HG02884 (cell line): Measurements from ENCODE around the gene KCNJ15.
"Not testable (repeated sequence)": the region's sequence is repeated elsewhere in the genome, so short reads cannot be mapped to it uniquely, and the experiment has no call there.

Source experiments
- ATAC-seq: cut with Tn5 transposase; IDR thresholded peaks from one replicate; pipeline ENCODE4 v1.9.1; 2021; ENCODE audit warnings: mild to moderate bottlenecking, moderate library complexity; ENCODE audit not compliant: unreplicated experiment

KCNJ15 gene

DNA sequence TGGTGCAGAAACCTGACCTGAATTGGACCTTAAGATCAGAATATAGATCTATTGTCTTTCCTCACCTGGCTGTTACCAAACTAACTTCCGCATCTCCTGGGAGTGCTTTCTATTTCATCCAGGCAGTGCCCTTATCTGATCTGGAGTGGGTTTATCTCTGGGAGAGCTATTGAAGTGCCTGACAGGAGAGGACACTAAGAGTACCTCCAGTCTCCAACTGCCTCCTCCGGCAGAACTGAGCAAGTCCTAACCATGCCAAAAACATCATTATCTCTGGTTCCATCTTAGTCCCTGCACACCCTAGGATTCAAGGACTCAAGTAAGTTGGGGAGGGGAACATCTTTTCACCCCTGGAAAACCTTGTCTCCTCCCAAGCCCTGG, 12.4 kb upstream of the KCNJ15 start:
- no peak for ATAC-seq

DNA sequence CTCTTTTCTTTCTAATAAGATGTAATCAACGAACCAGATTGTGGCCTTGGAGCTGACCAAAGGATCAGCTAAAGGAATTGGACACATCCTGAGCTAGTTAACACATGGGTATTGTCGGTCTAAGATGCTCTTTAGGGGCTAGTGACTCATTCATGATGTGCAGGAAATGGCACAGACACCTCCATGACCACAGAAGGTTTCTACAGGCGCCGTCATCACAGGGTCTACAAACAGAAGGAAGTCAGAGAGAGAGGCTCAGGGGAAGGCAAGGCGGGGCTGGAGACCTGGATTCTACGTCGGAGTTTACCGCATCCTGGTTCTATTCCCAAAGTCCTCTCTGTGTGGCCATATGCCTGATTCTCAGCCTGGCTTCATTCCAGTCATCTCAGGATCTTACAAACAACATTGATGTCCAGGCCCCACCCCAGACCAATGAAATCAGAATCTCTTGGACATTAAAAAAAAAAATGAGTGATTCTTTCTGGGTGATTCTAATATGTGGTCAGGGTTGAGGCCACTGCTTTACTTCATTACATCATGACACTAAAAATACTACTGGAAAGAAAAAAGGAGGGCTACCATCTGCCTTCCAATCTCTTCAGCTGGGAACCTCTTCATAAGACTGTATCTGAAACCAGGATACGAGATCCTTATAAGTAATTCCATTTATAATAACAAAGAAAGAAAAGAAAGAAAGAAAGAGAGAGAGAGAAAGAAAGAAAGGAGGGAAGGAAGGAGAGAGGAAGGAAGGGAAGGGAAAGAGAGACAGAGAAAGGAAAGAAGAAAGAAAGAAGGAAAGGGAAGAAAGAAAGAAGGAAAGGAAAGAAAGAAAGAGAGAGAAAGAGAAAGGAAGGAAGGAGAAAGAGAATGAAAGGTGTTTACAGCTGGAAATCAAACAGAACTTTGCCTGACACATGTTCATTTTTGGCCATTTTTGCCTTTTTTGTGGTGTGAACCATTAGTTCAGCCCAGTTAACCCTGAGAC, 11.6 kb upstream of the KCNJ15 start:
- peak; percentile 49 for ATAC-seq

DNA sequence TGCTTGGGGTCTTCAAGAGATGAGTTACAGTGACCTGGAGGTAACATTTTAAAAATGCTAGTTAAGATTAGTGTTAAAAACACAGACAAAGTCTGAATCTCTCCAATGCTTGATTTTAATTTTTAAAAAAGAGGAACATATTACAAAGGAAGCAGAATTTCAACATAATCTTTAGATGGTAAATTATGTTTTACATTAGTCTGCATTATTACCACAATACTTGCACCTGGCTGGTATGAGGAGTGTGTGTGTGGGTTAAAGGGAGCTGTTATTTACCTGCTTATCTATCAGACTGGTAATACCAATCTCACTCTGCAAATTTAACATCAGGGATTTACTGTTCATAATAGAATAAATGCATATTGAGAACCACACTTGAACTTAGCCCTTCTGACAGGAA, 10.3 kb upstream of the KCNJ15 start:
- ATAC-seq = no peak

DNA sequence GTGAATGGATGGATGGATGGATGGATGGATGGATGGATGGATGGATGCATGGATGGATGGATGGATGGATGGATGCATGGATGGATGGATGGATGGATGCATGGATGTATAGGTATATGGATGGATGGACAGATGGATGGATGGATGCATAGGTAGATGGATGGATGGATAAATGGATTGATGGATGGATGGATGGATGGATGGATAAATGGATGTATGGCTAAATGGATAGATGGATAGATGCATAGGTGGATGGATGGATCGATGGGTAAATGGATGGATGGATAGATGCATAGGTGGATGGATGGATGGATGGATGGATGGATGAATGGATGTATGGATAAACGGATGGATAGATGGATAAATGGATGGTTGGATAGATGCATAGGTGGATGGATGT, 9.7 kb upstream of the KCNJ15 start:
- ATAC-seq = not testable (repeated sequence)

DNA sequence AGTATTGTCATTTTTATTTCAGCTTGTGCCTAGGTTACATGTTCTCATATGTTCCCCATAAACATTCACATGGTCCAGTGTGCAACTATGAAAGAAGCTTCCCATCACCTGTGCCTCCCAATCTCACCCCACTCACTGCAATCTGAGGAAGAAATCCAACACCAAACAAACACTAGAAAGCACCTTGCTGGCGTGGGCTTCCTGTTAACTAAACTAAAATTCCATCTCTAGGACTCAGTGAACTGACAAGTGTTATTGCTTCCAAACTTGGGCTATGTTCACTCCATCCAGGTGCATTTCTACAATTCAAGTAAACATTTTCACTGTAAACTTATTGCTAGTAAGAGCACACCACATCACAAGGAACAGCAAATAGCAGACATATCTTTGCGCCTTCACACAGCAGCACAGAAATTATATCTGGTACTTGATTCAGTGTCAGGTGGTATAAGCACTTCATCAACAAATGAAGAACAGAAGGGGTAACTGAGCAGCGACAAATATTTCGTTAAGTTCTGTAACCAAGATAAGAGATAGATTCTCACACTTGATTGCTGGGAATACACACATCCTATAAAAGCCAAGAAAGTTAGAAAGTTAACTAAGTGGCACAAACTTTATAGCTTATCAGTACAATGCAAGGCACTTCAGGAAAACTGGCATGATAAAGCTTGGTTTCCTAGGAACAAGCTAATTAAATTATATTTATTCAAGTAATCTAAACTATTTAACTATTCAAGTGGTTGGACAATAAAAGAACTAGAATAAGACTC, 8.9 kb upstream of the KCNJ15 start:
- ATAC-seq = no peak

DNA sequence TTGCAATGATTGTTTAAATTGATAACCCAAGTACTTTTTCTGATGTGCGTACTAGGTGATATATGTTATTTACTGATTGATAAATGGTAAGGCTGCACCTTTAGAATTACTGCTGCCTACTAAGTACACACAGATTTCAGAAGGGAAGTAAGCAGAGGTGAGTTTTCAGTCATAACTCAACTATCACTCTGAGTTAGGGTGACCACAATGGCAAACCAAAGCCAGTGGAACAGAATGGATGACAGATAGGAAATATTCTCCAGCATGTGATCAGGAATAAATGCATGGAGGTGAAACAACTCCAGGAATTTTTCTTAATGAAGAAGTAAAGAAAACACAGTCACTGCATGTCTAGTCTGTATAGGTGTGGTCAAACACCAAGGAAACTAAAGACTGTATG, 7.5 kb upstream of the KCNJ15 start:
- ATAC-seq = no peak

DNA sequence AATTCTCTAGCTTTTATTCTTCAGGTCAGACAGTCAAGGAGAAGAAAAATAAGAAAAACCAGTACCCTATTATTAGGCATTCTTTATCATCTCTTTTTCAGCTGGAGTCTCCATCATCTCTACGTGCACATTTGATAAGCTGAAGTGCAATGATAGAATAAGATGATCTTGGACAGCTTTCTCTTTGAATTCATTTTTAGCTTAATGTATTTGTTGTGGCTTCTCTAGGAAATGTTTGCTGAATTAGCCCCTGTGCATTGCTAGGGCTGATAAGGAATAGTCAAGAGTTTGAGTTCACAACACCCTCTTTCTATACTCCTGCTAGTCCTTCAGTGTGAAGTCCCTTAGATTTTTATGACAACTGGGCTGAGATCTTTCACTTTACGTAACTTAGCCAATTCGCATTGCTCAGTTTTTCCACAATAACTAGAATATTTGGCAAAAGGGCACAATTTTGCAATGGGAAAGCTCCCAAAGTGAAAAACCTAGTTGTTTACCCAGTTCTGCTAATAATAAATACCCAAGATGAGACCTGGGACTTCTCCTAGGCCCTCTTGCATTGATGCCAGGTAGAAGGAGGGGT, 7.0 kb upstream of the KCNJ15 start:
- no peak for ATAC-seq

DNA sequence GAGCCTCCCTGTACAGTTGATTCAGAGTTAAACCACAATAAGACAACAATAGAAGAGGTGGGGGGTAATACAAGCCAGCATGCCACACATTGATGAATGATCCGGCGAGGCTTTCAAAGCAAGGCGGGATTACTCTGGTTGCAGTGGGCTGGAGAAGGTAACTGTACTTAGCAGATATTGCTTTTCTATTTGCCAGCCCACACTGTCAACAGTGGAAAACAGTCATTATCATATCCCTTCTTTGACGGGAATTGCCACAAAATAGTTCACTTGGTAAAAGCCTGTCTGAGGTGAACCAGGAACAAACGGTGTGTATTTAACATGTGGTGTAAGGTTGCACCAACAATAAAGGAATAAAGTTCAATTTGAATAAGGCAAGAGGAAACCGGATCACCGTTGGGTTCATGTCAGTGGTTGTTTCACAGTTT, 5.8 kb upstream of the KCNJ15 start:
- no peak for ATAC-seq

DNA sequence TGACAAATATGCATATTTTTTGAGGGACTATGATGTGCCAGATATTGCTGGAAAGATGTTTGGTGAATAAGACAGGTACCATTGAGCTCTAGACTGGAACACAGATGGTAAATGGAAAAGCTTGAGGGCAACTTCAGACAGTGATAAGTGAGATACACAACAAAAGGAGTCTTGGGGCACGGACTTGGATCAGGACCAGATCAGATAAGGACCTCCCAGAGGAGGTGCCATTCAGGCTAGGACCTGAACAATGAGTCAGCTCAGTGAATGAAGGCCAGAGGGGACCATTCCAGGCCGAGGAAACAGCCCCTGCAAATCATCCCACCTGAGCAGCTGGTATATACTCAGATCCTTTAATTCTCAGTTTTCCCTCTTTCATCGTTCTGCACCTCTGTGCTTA, 1.8 kb upstream of the KCNJ15 start:
- no peak for ATAC-seq

DNA sequence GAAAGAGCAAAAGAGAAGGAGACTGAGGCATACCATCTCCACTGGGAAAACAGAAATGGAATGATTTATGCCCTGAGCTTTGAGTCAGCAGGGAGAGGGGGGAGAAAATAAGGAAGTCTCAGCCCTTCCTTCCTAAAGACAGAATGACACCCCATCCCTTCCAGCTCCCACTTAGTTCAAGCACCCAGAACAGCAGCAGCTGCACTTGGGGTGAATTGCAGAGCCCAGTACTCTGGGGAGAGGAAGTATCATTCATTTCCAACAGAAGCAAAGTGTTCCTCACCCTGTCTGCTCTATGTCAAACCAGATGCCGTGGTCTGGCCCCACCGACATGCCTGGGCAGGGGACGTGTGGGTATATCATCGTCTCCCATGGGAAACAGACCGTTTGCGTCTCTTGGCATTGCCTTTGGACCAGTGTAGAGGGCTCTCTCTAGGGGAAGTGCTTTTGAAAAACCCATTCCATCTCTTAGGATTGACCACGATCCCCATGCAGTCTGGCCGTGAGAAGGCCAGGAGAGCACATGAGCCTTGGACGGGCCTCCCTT, 1.1 kb upstream of the KCNJ15 start:
- no peak for ATAC-seq

DNA sequence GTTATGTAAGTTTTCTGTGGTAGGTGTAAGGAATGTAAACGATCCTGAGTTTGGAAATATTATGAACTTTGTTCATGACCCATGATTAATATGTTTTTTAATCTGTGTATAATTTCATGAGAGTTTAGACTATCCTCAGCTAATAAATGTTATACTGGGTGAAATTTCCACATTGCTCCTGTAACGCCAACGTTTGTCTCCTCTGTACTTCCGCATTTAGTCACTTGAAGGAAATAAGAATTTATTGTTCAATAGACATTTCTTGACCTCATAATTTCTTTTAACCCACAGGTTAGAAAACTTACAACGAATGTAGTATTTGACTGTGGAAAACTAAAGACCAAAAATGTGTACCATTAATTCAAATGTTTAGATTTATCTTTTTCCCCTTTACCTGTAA, 876 bp downstream of the KCNJ15 start:
- ATAC-seq = no peak

DNA sequence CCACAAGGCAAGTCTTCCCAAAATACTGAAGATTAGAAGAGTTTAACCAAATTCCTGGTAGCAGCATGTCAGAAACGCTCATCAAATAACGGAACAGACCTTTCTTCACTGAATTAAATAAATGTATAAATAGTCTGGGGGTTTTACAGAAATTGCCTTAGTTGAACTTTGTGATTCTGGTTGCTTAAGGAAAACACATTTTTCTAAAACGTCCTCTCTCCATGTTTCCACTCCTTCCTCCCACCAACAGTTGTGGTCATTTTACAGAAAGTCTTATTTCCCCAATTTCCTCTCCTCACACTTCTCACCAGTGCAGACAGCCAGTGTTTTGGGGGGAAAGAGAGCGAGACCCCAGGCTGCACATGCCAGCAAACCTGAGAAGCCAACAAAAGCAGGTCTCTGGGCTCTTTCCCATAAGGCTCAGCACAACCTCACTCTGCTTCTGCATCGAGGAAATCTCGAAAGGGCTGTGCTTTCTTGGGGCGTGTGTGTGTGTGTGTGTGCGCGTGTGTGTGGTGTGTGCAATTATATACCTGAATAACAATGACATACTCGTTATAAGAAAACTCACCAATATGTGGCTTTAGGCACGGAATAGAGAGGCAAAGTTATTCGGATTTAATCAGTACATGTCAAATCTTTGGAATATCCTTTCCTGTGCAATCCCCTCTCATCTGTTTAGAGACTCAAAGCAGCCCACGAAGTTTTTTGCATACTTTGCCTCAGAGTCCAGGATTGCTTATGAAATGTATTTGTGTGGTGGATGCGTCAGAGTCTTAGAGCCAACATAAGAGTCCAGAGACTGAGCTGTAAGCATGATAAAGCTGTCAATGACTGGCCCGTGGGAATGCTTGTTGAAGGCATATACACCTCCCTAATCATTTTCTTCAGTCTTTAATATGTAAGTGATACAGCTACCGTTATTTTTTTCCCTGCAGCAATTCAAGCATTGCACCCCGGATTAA, 2.0 kb downstream of the KCNJ15 start:
- ATAC-seq = no peak

DNA sequence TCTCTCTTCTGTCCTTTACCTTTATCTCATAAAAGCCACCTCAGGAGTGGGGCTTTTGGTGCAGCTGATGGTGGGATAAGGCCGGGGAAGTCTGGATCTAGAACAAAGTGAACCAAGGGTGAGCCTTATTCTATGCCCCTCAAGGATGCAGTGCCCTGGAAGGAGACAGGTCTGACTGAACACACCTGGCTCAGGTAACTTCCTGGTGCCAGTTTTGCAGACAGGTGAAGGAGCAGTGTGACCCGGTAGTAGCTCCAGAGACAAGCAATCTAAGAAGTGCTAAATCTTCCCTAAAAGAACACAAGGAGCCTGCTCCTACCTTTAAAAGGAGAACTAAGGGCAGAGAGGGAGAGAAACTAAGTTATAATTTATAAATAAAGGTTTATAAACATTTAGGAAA, 2.9 kb downstream of the KCNJ15 start:
- ATAC-seq = no peak

DNA sequence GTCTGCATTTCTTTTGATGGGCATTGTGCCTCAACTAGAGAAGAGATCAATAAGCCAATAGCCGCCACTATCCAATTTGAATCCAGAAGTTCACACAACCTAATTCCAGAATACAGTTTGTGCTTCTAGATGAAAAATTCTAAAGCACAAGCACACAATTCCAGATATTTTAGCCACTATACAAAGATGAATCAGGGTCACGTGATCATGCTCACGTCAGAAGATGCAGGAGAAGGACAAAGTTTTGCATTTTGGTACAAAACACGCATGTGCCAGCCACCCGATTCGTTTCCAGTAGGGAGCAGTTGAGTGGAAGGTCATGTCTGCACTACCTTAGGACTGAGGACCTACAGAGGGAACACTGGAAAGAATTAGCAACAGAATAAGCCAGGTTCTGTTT, 3.6 kb downstream of the KCNJ15 start:
- ATAC-seq = no peak

DNA sequence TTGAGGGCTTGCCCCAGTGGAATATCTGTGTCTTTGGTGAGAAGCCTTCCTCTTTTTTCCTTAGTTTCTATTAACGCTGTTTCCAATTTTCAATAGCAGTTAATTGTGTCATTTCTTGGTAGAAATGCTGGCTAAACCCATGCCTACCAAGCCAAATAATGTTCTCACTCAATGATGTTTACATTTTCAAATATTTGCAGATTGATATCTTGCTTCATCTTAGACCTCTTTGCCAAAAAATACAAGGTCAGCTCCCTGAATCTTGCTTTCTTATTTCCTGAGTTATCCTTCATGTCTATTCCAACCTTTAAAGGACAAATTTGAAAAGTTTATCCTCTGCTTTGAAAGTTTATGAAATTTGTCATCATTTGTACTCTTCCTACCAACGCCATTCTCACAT, 5.1 kb downstream of the KCNJ15 start:
- ATAC-seq = no peak

DNA sequence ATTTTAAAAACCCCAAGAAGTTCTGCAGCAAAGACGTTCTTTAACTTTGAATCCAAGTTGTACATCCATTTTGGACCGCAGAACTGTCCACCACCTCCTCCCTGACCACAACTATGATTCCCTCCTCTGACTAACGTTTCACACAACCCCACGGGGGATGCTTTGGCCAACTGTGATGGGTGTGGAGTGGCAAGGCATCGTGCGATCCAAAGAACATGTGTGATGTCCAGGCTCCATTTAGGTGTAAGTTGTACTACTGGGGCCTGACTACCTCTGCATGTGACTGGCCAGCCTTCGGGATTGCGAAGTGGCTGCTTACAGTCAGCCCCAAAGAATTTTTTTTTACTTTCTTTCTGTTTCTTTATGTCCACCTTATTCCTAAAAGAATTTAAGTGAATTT, 6.7 kb downstream of the KCNJ15 start:
- no peak for ATAC-seq

DNA sequence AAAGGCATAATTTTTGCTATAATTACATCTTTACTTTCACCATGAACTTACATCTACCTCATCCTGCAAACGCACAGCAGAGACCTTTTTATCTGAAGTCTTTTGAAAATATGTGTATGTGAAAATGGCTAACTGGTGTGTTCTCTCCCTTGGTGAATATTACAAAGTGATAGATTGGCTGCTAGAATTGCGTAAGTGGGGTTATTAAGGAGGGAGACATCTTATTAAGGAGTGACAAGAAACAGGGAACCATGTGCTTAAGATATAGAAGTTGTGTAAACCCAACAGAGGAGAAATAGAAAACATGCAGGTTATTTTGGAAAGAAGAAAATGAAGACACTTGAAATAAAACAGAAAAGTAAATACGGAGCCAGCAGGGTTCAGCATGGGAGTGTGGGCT, 7.8 kb downstream of the KCNJ15 start:
- ATAC-seq = no peak

DNA sequence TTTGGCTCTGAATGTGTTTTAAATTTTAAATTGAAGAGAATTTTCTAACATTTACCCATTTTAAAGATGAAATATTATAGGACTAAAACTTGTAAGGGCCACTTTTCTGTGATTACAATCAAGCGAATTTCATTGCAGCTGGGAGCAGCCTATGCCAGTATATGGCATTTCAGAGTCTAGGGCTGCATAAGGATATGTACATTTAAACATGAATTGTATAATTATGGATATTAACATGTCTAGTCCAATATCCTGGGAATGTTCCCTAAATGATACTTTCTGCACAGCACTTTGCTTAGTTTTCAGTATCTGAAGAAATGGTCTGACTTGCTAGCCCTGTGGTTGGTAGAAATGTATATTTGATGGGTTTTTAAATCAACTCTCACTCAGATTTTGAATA, 8.4 kb downstream of the KCNJ15 start:
- no peak for ATAC-seq

DNA sequence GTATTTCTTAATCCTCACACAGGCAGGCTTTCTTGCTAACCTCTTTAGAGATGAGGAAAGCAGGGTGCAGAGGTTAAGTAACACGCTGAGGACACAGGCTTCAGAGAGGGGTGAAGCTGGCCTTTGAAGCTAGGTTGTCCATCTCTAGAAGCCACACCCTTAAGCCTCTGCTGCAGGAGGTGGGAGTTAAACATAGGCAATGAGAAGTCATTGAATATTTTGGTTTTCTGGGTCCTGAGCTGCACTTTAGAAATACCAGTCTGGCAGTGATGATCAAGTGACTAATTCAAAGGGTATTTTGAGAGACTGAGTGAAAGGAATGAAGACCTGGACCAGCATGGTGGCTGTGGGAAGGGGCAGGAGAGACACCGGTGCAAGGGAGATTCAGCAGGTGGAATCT, 9.9 kb downstream of the KCNJ15 start:
- ATAC-seq = no peak

DNA sequence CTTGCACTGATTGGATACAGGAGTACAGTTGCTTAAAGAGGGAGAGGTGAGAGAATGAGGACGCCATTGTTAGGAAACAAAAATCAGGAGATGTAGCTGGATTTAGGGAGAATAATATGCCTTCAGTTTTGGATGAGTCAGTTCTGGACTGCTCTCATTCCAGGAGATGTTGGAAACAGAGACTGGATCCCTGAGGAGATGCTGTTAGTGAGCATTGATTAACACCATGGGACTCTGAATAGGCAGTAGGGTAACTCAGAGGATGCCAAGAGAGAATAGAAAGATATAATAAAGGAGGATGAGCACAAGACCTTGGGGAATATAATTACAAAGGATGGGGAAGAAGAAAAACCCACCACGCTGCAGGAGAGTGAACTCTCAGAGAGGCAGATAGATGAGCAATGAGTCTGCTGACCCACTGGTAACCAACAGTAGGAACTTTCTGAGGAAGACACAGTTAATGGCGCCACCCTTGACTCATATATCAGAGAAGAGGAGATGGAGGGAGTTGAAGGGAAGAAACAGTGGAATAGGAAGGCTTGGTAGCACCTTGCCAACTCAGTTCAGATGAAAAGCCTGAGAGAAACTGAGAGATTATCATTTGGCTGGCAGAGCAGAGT, 10.5 kb downstream of the KCNJ15 start:
- no peak for ATAC-seq
